Measurements from ENCODE around the gene PLEK2. TPM values are rescaled to one million over a fixed set of nuclear protein-coding genes. Genes with fewer than 3 reads are reported as not detected.
A peak's percentile ranks its signal among the peaks of the same experiment; 100 is the strongest.
"Not testable (repeated sequence)": the region's sequence is repeated elsewhere in the genome, so short reads cannot be mapped to it uniquely, and the experiment has no call there.

The PLEK2 gene
- total RNA-seq, 1 experiment from 2014 or later: 7.1 TPM

- no peak for DNase-seq (ENCODE audit: extremely low read depth, low read depth)
Observed at GRCh38 chr14:67429510-67430205, 17.7 kb upstream of the PLEK2 start.

DNA sequence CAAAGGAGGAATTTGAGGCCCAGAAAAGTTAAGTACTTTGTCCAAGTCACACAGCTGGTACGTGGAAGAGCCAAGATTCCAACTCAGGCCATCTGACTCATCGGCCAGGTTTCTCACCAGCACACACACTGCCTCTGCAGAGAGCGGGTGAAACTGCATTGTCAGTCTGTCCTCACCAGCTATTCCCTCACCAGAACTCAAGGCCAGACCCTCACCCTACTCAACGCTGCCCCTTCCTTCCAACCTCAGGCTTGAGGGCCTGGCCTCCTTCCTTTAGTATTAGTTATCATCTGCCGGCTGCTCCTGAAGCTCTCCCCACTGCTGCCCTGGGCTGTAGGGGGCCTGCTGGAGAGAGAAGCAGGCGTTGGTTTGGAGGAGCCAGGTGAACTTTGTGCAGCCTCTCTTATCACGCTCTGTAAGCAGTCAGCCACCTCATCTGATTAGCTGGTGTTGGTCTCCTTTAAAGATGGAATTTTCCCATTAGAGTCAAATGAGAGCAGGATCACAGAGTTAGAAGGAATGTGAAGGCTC, 16.6 kb upstream of the PLEK2 start:
- no peak for DNase-seq (ENCODE audit: extremely low read depth, low read depth)

- peak; percentile 75 for DNase-seq (ENCODE audit: extremely low read depth, low read depth)
Observed at GRCh38 chr14:67426983-67427606, 15.1 kb upstream of the PLEK2 start.

DNA sequence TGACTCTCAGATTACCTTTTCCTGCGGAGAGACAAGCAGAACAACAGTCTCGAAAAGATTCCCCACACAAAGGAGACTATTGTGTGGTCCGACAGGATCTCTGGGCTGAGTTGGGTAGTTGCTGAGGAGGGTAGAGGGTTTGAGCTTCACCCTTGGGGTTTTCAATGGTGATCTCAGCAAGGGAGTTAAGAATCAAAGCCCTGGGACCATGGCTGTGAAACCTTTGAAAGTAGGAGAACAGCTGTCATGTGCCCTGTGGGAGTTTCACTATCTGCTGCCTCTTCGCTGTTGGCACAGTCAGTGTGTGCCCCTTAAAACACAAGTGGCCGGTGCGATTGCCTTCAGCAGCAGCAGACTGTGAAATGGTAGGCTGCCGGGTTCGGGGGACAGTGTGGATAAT, 14.2 kb upstream of the PLEK2 start:
- DNase-seq (ENCODE audit: extremely low read depth, low read depth): no peak

DNA sequence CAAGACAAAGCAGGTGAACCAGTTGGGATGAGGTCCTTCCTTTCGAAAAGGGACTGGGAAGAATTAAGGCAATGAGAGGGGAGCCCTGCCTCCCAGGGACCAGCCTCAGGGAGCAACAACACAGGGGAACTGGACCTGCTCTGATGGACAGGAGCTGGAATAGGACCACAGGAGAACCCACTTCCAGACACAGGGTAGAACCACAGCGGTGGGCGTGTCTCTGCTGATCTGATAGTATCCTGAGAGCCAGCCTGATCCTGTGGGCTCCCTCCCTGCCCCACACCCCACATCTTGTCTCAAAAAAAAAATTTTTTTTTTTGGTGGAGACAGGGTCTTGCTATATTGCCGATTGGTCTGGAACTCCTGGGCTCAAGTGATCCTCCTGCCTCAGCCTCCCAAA, 13.6 kb upstream of the PLEK2 start:
- no peak for DNase-seq (ENCODE audit: extremely low read depth, low read depth)

DNA sequence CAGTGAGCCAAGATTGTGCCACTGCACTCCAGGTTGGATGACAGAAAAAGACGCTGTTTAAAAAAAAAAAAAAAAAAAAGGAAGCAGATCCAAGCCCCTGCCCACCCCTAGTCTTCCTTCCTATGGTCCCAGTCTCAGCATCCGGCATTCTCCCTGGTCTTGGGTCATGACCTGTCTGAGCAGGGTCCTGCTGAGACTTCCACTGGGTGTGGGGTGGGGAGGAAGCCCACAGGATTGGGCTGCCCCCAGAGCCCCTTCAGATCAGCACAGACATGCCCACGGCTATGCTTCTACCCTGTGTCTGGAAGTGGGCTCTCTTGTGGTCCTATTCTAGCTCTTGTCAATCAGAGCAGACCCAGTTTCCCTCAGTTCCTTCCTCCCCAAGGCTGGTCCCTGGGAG, 12.6 kb upstream of the PLEK2 start:
- DNase-seq (ENCODE audit: extremely low read depth, low read depth): no peak

DNA sequence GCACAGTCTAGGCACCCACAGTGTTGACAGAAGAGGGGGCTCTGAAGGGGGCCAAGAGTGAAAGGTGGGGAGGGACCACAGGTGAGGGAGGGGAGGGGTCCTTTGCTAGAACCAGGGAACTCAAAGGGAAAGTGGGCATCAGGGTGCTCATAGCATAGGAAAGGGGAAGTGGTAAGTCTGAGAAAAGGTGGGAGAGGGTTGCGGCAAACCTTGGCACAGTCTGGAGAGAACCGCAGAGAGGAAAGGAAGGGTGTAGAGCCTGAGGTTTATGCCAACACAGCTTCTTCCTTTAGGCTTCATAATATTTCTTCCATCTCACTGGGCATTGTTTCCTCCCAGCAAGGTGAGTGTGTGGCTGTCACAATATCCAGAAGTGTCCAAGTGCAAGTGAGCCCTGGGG, 11.5 kb upstream of the PLEK2 start:
- no peak for DNase-seq (ENCODE audit: extremely low read depth, low read depth)

DNA sequence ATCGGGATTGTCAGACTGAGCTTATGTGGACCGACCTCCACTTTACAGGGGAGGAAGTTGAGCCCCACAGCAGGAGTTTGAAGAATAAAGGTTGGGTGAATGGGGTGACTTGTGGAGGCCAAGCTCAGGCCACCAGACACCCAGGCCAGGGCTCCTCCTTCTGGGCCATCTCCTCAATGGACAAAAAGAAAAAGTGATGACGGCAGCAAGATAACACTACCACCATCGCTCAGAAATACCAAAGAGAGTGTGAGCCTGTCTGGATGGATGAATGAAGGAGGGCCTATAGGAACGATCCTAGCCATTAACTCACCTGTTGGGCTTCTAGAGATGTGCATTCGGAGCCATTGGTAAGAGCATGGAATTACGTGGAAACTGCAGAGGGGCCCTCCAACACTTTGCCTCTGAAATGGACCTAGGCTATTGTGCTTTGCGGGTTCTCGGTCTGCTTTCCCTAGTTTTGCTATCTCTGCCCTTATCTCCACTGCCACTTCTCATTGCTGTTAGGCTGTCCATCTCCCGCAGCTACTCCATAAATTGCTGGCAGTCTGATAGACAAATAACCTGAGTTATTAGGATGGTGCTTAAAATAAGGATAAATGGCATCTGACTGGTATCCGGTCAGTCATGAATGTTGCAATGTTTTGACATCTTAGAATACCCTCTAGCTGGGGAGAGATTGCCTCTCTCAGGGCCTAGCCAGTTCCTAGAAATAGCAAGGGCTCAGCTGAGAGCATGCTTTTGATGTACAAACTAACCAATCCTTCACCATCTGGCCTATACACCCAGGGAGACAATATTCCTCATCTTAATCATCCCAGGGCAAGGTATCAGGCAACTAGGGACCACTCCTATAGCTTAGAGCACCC, 9.6 kb upstream of the PLEK2 start:
- DNase-seq (ENCODE audit: extremely low read depth, low read depth): no peak

DNA sequence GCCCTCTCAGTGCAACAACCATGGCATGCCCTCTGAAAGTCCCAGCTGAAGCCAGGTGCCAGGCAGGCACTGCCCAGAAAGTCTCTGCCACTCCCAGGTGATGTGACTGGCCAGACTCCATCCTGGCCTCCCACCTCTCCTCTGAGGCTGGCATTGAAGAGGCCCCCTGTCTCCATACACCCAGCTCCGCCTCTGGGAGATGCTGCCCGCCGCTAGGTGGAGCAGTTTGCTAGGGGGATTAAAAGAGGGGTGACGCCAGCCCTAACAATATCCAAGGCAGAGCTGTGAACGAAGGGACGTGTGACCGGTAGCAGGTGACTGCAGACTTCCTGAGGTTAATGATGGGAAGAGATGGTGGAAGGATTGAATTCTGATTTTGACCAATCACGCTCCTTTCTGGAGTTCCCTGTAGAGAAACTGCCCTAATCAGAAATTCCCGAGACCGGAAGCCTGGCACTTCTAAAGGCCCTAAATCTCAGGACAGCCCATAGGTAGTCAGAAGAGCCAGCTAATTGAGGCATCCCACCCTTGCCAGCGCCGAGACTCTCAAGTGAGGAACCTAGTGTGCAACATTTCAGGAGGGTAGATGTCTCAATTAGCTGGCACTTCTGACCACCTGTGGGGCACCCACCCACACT, 8.3 kb upstream of the PLEK2 start:
- DNase-seq (ENCODE audit: extremely low read depth, low read depth): no peak

- DNase-seq (ENCODE audit: extremely low read depth, low read depth): peak; percentile 26
Observed at GRCh38 chr14:67418401-67419191, 6.6 kb upstream of the PLEK2 start.

GRCh38 chr14:67417633-67418032, 5.7 kb upstream of the PLEK2 start:
- no peak for DNase-seq (ENCODE audit: extremely low read depth, low read depth)

DNA sequence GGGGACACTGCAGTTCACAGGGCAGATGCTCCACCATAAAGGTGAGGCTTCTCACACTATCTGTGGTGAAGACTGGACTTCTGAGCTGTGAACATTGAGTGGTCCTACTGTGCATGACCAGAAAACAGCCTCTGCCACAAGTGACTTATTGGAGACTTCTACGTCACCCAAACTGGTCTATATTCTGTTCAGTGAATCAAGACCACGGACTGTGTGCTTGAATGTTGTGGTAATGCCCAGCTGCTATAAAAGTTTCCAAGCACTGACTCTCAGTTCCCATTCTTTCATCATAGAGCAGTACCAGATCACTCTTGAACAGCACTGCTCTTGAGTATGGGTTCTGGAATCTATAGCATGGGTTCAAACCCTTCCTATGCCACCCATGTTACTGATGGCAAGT, 4.8 kb upstream of the PLEK2 start:
- DNase-seq (ENCODE audit: extremely low read depth, low read depth): no peak

DNA sequence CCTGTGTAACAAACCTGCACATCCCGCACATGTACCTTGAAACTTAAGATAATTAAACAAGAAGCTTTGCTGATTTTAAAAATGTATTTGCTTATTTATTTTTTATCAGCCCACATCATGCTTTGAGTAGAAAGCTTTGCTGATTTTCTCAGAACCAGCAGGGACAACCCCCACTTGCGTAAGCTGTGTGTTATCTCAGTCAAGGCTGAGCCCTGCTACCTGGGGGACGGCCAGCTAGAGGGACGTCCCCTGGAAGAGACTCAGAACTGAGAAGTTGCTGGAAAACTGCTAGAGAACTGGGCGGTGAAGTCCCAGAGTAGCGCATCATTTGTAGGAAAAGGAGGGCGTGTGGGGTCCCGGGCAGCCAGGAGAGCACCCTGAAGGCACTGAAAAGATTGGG, 4.1 kb upstream of the PLEK2 start:
- no peak for DNase-seq (ENCODE audit: extremely low read depth, low read depth)

- not testable (repeated sequence) for DNase-seq (ENCODE audit: extremely low read depth, low read depth)
Observed at GRCh38 chr14:67415610-67416009, 3.6 kb upstream of the PLEK2 start.

- DNase-seq (ENCODE audit: extremely low read depth, low read depth): no peak
Observed at GRCh38 chr14:67413806-67414769, 2.1 kb upstream of the PLEK2 start.

DNA sequence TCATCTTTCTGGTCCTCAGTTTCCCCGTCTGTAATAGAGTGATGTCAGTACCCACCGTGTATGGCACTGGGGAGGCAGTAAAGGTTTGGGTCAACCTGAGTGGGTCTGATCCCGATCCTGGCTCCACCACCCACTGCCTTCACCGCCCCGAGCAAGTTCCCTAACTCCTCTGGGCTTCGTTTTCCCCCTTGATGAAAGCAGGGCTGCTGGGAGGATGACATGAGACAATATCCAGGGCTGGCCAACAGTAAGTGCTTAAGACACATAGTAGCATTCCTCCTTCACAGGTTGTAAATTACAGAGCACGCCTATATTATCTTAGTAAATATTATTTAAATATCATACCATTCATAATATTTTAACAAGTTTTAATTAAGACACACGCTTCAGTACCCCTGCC, 595 bp downstream of the PLEK2 start:
- no peak for DNase-seq (ENCODE audit: extremely low read depth, low read depth)

- no peak for DNase-seq (ENCODE audit: extremely low read depth, low read depth)
Observed at GRCh38 chr14:67410313-67410712, 1.7 kb downstream of the PLEK2 start.

DNA sequence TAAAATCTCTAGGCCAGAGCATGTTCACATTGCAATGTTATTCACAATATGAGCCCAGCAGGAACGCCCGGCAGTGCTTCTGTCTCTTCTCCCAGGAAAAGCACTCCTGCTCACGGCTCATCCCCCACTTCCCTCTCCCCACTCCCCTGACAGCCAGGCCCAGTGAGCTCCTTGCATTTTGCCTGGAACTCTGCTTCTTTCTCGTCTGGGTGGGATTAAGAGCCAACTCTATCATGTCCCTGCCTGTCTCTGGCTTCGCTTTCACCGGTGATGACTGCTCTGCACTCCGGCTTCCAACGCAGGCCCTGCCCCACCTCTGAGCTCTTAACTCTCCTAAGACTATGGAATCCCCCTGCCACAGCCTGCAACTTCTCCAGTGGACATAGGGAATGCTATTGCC, 2.5 kb downstream of the PLEK2 start:
- no peak for DNase-seq (ENCODE audit: extremely low read depth, low read depth)
